Measurements from ENCODE around the gene AMZ2. TPM values are rescaled to one million over a fixed set of nuclear protein-coding genes. Genes with fewer than 3 reads are reported as not detected.

AMZ2 gene
- total and polyA plus RNA-seq, 4 donors = 11.6 to 19.6 (median 17.3) TPM

DNA sequence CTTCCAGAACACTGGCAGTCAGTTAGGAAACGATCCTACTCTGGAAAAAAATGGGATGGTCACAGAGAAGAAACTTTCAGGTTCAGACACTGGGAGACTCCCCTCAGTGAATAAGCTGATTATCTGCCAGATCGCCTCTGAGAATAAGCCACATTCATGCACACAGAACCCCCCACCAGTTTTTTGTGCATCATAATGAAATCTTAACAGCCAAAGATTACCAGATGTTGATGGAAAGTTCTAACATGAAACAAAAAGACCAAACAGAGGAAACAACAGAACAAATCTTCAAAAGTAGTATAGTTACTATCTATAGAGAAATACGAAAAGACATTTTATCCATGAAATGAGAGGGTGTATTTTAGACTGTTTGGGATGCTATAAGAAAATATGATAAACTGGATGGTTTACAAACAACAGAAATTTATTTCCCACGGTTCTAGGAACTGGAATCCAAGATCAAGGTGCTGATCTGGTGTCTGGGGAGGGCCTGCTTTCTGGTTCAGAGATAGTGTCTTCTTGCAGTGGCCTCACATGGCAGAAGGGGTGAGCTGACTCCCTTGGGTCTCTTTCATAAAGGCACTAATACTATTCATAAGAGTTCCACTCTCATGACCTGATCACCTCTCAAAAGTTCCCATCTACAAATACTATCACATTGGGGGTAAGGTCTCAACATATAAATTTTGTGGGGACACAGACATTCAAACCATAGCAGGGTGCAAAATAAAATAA, 8.0 kb upstream of the AMZ2 start:
- H3K9ac ChIP-seq (ENCODE audit: low read depth in 1 of 2, low read length in 2 of 2) = no peak overlapping the region
- WGBS = 84% methylated on average over 4 of the region's 4 CpGs
- H3K9me3 ChIP-seq (ENCODE audit: control insufficient read depth in 4 of 4, low read length in 3 of 4) = no peaks in the 10 kb centered on the region
- H3K4me1 ChIP-seq (ENCODE audit: control insufficient read depth in 4 of 4, insufficient read depth in 4 of 4, low read length in 3 of 4) = no peaks in the 10 kb centered on the region
- no peak for DNase-seq (ENCODE audit: low spot score)
- no peak overlapping the region for H3K4me3 ChIP-seq (ENCODE audit: low read depth in 1 of 3, low read length in 3 of 3)
- H3K27ac ChIP-seq (ENCODE audit: low read depth in 1 of 2, low read length in 2 of 2) = no peak overlapping the region
- no peaks in the 10 kb centered on the region for H3K27me3 ChIP-seq (ENCODE audit: control insufficient read depth in 4 of 4, insufficient read depth in 4 of 4, low read length in 3 of 4)
- no peaks in the 10 kb centered on the region for H3K36me3 ChIP-seq (ENCODE audit: control insufficient read depth in 4 of 4, insufficient read depth in 3 of 4, low read depth in 1 of 4, low read length in 3 of 4)
- TF ChIP-seq HNF4A (conservative IDR thresholded peaks at IDR 0.05) (no peak), TAF1 (conservative IDR thresholded peaks at IDR 0.05) (no peak), FOXA2 (IDR thresholded peaks at IDR 0.05) (no peak), RXRA (IDR thresholded peaks at IDR 0.05) (no peak), EGR1 (IDR thresholded peaks at IDR 0.05; ENCODE audit: low read depth in 2 of 2) (no peak), FOXA1 (IDR thresholded peaks at IDR 0.05) (no peak), GABPA (IDR thresholded peaks at IDR 0.05 in 1 of 2, conservative IDR thresholded peaks at IDR 0.05 in 1 of 2) (no peak), NR2F2 (IDR thresholded peaks at IDR 0.05) (no peak), HNF4G (IDR thresholded peaks at IDR 0.05) (no peak), YY1 (IDR thresholded peaks at IDR 0.05) (no peak), SP1 (IDR thresholded peaks at IDR 0.05) (no peak), RAD21 (IDR thresholded peaks at IDR 0.05) (no peak), JUND (IDR thresholded peaks at IDR 0.05) (no peak)
- TF ChIP-seq, protein P1, sequence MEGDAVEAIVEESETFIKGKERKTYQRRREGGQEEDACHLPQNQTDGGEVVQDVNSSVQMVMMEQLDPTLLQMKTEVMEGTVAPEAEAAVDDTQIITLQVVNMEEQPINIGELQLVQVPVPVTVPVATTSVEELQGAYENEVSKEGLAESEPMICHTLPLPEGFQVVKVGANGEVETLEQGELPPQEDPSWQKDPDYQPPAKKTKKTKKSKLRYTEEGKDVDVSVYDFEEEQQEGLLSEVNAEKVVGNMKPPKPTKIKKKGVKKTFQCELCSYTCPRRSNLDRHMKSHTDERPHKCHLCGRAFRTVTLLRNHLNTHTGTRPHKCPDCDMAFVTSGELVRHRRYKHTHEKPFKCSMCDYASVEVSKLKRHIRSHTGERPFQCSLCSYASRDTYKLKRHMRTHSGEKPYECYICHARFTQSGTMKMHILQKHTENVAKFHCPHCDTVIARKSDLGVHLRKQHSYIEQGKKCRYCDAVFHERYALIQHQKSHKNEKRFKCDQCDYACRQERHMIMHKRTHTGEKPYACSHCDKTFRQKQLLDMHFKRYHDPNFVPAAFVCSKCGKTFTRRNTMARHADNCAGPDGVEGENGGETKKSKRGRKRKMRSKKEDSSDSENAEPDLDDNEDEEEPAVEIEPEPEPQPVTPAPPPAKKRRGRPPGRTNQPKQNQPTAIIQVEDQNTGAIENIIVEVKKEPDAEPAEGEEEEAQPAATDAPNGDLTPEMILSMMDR (IDR thresholded peaks at IDR 0.05; ENCODE audit: low read depth, low read length, missing input control) = no peak
- TF ChIP-seq, protein P2, sequence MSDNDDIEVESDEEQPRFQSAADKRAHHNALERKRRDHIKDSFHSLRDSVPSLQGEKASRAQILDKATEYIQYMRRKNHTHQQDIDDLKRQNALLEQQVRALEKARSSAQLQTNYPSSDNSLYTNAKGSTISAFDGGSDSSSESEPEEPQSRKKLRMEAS (IDR thresholded peaks at IDR 0.05) = no peak
- TF ChIP-seq, protein P3, sequence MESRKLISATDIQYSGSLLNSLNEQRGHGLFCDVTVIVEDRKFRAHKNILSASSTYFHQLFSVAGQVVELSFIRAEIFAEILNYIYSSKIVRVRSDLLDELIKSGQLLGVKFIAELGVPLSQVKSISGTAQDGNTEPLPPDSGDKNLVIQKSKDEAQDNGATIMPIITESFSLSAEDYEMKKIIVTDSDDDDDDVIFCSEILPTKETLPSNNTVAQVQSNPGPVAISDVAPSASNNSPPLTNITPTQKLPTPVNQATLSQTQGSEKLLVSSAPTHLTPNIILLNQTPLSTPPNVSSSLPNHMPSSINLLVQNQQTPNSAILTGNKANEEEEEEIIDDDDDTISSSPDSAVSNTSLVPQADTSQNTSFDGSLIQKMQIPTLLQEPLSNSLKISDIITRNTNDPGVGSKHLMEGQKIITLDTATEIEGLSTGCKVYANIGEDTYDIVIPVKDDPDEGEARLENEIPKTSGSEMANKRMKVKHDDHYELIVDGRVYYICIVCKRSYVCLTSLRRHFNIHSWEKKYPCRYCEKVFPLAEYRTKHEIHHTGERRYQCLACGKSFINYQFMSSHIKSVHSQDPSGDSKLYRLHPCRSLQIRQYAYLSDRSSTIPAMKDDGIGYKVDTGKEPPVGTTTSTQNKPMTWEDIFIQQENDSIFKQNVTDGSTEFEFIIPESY (IDR thresholded peaks at IDR 0.05) = no peak
- TF ChIP-seq, protein P4, sequence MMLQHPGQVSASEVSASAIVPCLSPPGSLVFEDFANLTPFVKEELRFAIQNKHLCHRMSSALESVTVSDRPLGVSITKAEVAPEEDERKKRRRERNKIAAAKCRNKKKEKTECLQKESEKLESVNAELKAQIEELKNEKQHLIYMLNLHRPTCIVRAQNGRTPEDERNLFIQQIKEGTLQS (IDR thresholded peaks at IDR 0.05) = no peak
- TF ChIP-seq, protein P5, sequence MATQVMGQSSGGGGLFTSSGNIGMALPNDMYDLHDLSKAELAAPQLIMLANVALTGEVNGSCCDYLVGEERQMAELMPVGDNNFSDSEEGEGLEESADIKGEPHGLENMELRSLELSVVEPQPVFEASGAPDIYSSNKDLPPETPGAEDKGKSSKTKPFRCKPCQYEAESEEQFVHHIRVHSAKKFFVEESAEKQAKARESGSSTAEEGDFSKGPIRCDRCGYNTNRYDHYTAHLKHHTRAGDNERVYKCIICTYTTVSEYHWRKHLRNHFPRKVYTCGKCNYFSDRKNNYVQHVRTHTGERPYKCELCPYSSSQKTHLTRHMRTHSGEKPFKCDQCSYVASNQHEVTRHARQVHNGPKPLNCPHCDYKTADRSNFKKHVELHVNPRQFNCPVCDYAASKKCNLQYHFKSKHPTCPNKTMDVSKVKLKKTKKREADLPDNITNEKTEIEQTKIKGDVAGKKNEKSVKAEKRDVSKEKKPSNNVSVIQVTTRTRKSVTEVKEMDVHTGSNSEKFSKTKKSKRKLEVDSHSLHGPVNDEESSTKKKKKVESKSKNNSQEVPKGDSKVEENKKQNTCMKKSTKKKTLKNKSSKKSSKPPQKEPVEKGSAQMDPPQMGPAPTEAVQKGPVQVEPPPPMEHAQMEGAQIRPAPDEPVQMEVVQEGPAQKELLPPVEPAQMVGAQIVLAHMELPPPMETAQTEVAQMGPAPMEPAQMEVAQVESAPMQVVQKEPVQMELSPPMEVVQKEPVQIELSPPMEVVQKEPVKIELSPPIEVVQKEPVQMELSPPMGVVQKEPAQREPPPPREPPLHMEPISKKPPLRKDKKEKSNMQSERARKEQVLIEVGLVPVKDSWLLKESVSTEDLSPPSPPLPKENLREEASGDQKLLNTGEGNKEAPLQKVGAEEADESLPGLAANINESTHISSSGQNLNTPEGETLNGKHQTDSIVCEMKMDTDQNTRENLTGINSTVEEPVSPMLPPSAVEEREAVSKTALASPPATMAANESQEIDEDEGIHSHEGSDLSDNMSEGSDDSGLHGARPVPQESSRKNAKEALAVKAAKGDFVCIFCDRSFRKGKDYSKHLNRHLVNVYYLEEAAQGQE (IDR thresholded peaks at IDR 0.05) = no peak
